DMS153 (cell line): ENCODE results near the gene DCP1B.

Experiments
- DNase-seq: peaks from one replicate; lab custom pipeline; 2025; lab: John Stamatoyannopoulos, UW

DCP1B gene

DNA sequence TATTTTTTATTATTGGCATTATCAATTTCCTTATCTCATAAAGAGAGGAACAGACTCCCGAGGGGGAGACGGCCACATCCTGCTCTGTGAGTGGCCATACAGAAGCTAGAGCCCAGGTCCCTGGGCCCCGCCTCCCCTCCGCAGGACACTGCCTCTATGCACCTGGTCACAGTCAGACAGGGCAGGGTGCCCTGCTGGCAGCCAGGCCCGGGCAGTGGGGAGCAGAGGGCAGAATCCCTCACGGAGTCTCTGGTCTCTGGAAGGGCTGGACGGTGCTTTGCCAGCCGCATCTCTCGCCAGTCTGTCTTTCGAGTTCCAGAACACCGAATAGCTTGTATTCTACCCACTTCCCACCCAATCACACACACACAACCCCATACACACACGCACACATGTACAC is 69.4 kb downstream of the DCP1B start:
- no peak for DNase-seq

DNA sequence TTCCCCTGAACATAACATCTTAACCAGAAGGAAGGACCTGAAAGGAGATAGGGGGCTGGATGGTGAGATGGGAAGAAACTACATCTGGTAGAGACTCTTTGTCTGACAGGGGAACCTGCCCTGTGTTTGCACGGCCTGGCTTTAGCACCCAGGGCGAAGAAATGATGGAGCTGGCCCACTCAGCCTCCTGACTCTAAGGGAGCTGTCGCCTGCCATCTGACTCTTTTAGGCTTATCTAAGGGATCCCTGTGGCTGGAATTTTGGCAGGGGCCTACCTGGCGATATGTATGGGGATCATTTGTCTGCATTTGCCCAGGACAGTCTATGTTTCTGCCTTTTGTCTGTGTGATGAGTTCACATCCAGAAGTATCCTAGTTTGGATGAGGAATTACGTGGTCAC is 70.2 kb downstream of the DCP1B start:
- no peak for DNase-seq

DNA sequence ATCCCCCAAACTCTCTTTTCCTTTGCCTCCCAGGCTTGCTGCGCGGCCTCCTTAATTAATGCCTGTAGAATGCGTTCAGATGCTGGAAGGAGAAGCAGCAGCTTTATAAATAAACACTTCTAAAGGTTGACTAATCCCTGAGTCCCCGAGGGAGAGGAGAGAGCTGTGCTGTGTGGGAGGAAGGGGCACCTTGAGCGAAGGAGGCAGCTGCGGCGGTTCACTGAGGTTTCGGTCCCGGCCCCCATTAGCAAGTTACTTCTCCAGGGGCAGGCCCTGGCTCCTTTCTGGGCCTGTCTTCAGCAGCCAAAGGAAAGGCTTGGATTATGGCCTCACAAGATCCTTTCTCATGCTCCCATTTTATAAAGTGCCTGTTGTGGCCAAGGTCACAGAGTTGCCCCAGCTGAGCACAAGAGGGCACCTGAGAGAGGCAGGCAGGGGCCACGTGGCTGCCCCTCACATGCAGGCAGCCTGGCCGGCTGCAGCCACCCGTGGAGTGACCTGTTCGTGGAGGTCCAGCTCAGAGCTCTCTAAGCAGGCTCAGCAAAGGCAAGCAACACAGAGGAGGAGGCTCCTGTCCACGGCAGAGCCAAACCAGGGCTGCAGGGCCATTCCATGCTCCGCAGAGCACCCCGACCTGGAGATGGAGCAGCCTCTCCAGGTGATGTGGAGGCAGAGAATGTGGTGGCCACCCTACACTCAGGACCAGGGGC is 70.8 kb downstream of the DCP1B start:
- DNase-seq = no peak

DNA sequence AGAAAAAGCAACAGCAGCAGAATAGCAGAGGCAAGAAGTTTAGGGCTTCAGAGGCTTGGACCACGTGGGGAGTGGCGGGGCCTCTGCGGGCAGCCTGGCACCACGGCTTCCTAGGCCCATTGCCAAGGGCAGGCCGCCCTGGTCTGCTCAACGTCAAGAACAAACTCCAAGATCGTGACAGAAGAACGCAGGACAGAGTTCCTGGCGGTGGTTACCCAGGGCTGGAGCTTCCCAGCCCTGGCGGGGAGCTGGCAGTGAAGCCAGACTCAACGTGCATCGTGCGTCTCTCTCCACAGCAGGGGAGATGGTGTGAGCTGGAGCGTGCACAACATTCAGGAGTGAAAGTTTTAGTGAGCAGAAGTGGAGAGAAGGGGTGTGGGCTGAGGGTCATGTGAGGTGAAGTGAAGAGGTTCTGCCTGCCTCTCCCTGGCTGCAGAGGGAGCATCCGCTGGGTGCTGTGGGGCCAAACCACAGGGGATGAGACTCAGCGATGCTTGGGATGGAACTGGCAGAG is 71.9 kb downstream of the DCP1B start:
- no peak for DNase-seq

DNA sequence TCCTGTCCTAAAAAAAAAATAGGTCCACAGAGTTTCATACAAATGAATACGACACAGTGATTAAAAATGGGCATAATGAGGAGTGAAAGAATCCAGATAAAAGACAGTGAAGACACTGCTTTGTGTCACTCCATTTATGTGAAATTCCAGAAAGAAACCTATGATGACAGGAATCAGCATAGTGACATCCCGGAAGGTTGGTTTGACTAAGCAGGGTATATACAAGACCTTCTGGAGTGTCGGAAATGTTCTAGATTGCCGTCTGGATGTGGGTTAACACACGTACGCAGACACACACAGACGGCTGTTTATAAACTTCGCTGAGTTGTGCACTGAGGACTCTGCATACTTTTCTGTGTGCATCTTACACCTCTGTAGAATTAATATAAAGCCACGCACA is 72.6 kb downstream of the DCP1B start:
- no peak for DNase-seq

DNA sequence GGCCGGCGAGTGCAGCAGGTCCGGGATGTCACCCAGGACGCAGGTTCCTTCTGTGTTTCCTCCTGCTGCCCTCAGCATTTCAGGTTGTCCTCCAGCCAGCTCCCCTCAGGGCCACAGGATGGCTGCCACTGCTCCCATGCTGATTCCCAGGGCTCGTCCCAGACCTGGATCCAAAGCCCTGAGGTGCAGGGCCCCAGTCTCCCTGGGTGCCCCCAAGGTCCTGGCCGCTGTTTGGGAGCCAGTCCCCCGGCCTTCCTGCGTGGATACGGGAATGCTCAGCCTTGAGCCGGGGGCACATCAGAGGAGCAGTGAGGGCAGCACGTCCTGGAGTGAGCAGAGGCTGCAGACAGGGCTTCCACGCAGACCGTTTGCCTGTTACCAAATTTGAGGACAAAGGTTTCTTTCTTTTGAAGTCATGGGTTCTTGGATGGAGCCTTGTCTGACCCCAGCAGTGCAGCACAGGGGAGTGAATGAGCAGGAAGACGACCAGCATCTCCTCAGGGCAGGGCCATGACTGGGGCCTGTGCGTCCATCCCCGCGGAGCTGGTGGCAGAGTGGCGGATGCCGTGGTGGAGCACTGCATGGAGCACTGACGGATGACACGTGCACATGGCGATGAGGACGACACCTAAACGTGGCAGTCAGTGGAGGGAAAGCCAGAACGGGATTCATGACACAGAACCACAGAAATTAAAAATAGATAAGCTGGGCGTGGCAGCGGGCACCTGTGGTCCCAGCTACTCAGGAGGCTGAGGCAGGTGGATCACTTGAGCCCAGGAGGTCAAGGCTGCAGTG is 73.3 kb downstream of the DCP1B start:
- no peak for DNase-seq

DNA sequence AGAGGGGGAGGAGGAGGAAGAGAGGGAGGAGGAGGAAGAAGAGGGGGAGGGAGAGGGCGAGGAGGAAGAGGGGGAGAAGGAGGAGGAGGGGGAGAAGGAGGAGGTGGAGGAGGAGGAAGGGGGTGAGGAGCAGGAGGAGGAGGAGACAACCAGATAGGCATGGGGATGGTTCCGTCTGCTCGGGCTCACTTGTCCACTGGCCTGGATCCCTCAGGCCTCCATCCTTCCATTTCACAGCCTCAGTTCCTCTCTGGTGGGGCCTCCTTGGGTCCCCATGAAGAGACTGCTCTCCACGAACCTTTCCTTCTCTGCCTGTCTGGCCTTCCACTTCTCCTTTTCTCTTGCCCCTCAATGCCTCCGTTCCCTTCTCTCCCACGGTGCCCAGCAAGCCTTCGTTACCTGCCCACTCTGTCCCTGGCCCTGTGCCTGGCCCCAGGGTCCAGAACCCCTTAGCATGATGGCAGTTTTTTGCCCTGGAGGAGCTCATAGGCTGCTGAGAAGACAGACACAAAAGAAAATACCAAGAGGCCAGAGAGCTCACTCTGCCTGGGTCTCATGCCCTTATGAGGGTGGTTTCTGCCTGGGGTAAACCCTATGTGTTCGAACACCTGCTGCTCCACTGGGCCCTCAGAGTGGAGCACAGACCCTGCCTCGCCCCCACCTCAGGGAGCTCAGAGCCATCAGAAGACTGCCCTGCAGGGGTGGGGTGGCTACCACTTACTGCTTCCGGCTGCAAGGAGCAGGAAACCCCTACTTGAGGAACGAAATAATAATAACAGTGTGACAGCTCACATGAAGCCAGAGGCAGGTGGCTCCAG is 74.1 kb downstream of the DCP1B start:
- no peak for DNase-seq

DNA sequence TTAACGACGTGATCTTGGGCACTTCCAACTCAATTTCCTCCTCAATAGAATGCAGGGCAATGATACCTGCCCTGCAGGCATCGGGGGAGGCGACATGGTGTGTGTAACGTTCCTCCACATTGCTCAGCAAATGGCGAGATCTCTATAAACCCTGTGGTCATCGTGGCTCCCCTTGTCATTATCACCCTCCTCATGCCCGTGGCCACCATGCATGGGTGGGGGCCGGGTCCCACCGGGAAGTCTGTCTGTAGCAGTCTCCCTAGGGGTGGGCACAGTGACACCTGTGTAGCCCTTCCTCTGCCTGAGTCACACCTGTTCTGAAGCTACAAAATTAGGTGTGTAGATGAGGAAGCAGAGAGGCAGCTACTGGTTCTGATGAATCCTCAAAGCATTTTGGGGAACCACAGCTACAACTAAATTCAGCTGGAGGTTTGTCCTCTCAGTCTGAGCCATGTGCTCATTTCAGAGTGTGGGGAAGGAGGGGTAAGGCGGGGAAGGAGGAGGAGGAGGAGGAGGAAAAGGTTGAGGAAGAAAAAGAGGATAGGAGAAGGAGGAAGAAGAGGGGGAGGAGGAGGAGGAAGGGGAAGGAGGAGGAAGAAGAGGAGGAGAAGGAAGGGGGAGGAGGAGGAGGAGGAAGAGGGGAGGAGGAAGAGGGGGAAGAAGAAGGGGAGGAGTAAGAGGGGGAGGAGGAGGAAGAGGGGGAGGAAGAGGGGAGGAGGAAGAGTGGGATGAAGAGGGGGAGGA is 74.8 kb downstream of the DCP1B start:
- DNase-seq = no peak

DNA sequence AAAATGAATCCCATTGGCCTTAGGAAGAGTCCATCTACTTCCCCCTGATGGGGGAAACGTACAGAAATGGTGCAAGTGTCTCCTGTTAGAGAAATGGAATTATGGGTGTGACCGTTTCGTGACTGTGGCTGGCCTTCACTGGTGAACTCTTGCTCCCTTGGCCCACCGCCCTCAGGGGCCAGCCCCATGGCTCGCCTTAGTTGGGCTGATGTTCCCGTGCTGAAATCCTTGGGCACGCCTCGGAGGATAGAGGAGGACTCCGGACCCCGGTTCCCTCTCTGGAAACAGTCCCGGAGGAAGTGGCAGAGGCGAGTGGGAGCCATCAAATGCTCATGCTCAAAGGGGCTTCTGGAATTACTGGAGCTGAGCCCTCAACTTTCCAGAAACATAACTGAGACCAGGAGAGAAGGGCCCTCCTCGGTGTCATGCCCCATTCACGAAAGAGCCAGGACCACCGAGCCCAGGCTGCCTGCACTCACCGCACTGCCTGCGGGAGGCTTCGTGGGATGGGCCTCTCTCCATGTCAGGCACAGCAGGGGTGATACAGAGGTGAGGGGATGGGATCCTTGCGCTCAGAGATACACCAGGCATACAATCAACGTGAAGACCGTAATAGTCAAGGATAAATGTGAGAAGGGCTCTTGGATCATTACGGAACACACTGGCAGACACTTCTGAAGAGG is 75.7 kb downstream of the DCP1B start:
- DNase-seq = no peak

DNA sequence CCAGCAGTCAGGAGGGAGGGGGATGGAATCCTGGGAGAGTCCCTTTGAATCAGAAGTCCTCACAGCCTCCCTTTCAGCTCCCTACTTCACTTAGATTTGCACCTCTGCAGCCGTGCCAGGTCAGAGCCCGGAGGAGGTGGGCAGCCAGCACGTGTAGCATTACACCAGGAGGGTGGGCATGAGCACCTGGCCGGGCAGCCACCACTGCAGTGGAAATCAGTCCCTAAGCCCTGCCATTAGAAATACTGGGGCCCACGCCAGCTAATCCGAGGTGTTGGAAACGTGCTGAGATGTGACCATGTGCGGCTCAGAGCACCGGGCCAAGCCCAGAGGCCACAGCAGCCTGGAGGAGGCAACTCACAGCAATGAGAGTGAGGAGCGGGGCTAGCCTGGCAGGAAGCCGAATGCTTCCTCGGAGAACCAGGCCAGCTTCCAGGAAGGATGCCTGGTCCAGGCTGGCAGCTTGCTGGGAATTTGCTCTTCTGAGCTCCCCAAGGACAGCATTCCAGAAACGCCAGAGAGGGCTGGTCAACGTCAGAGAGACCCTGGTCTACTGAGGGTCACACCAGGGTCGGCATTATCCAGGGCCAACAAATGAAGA is 76.4 kb downstream of the DCP1B start:
- DNase-seq = no peak

DNA sequence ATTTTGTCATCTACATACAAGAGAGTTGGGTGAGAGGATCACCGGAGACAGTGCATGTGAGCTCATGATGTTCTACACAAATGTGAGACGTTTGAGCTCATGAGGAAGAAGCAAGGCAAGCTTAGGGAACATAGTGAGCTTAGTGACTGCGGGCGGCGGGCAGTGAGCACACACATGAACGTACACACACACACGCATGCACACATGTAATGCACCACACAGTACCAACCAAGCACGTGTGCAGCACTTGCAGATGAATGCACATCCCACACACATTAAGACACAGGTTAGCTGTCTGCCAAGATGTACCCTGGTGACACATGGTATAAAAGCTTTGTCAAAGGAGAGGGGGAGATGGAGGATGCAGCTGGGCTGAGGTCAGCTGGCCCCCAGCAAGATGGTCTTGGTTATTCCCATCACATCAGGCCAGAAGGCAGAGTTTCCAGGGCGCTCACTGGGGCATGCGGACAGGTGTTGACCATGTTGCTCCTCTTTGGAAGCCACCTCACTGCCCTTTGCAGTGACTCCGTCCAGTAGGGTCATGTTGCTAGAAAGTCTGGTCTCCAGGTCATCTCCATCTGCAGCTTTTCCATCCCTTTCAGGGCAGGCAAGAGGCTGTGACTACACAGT is 77.1 kb downstream of the DCP1B start:
- DNase-seq = no peak

DNA sequence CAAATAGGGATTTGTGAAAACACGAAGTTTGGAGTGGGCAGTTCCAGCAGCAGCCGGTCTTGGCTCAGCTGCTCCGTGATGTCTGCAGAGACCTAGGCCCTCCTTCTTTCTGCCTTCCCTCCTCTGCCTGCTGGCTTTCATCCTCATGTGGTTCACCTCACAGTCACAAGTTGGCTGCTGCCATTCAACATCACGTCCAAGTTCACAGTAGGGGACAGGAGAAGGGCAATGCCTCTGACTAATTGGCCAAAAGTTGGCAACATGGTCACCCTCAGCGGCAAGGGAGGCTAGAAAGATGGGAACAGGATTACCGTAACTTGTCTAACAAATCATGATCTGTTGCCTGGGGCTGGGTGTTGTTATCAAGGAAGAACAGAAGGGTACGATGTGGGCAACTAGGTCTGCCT is 78.0 kb downstream of the DCP1B start:
- DNase-seq = no peak

DNA sequence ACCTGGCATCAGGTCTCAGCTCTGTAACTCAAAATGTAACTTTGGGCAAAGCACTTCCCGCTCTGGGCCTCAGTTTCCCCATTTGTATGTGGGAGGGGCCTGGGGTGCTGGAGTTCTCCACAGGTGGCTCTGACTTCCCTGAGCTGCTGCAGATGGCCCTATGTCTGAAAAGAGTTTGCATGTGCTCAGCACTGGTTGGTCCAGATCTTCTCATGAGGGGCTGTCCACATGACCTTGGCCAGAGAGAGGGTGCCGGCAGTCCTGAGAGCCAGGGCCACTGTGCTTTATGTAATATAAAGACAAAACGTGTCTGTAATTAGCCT is 78.6 kb downstream of the DCP1B start:
- no peak for DNase-seq

DNA sequence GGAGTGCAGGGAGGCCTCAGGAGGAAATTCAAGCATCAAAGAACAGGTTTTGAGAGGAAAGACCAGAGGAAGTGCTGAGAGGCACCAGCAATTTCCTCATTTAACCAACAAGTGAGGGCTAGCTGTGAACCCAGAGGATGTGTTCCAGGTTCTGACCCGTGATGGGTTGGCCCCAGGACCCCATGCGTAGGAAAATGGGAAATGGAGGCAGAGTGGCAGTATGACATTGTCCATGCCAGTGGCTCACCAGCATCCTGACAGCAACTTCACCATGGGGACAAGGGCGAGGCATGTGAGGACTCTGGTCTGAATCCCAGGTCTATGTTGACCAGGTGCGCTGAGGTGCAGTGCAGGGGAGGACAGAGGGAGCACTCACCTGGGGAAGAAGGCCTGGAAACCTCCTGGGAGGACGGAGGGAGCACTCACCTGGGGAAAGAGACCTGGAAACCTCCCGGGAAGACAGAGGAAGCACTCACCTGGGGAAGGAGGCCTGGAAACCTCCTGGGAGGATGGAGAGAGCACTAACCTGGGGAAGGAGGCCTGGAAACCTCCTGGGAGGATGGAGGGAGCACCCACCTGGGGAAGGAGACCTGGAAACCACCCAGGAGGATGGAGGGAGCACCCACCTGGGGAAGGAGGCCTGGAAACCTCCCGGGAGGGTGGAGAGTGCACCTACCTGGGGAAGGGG is 79.1 kb downstream of the DCP1B start:
- DNase-seq = no peak

DNA sequence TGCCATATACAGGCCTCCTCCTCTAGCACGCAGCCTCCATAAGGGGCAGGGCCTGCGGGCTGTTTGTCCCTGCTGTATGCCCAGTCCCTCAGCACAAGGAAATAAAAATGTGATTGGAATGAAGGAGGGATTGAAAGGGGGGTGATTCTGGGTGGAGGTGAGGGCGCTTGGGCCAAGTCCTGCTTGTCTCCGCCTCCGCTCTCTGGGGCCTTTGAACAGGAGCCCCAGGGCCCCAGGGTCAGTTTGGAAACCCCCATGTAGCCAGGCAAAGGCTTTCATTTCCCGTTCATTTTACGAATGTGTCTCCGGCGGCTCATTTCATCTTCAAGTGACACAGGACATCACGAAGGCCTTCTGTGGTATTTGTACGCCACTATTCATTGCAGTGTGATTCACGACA is 81.3 kb downstream of the DCP1B start:
- DNase-seq = no peak

DNA sequence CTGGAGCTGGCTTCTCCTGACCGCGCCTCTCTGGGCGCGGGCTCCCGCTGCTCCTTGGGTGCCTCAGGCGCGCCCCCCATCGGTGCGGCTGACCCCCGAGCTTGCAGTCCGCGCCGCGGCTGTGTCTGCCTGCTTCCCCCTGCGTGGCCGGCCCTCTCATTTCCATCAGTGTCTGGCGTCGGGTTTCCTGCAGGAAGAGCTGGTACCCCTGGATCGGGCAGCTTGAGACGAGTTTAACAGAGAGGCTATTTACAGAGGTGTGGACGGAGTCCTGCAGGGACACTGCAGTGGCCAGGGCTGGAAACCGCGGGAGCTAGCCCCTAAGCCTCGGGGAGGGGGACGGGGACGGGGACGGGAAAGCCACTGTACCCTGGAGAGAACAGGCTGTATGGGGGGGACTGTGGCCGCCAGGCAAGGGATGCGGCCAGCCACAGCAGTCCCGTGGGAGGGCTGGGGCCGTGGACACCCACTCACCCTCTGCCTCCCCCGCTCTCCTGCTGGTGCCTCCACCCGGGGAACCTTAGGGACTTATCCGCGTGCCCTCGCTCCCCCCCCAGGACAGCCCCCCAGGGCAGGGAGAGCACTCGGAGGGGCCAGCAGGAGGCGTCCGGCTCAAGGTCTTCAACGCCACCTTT is 82.1 kb downstream of the DCP1B start:
- DNase-seq = no peak

DNA sequence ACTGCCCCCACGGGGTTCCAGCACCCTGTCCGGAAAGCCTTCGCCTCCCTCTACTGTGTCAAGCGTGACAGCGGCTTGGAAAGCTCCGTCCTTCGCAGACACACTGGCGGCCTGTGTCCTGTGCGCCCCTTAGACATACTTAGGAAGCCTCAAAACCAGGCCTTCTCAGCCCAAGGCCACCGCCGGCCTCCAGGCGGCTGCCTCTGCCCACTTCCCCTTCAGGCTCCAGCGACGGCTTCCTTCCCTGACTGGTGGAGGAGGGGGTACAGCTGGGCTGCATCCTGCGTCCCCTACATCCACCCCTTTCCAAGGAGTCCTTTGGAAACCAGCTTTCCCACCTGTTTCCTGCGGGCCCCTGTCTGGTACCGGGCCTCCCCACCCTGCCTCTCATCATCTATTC is 83.3 kb downstream of the DCP1B start:
- no peak for DNase-seq

DNA sequence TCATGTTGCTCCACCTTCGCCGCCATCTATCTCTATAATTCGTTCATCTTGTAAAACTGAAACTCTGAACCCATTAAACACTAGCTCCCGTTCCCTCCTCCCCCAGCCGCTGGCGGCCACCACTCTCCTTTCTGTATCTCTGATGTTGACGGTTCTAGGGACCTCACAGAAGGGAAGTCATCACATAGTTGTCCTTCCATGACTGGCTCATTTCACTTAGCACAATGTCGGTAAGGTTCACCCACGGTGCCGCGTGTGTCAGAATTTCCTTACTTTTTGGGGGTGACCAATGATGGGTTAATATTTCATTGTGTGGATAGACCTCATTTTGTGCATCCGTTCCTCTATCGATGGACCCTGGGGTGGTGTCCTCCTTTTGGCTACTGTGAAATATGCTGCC is 83.8 kb downstream of the DCP1B start:
- no peak for DNase-seq

DNA sequence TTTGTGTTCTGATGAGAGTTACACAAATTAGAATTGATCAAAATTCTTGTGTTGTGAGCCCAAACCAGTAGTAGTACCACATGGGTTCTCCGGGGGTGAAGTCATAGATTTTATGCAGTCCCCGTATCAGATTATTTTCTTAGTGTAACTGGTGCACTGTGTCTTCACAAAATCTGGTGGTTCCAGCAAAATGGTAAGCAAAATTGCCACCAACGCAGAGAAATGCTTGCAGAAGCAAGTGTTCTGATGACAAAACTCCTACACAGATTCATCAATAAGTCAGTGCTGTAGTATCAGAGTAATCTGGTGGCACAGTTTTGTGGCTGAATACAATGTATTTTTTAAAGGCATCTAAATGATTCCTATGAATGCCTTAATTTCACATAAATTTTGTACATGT is 84.5 kb downstream of the DCP1B start:
- no peak for DNase-seq

DNA sequence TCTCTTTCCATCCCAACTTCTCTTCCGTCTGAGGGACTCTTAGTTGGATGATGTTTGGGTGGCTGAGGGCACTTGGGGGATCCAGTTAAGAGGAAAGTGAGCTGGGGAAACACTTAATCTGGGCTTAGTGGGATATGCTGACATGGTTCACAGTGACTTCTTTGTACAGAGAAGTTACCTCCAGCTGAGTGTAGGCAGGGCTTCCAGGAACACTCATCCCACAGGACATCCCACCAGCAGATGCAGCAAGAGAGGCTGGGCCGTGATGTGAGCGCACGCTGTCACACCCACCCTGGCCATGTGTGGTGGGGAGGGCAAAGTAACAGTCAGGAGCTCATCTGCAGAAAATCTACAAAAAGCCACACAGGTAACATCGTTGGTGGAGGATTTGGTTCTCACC is 85.0 kb downstream of the DCP1B start:
- DNase-seq = no peak
